Bladder microvascular endothelial cell (primary cell): ENCODE results near the gene NCAPD3. TPM values are rescaled to one million over a fixed set of nuclear protein-coding genes. Genes with fewer than 3 reads are reported as not detected.

ENCODE experiments used
- total RNA-seq: library from RNA; depleted of rRNA; stranded (reverse); fragments of >200 nt; gene quantifications from 2 replicates; pipeline ENCODE4 v1.2.3, GENCODE V29; 2014

The NCAPD3 gene
- 15.2 and 27.7 TPM in 2 replicates for total RNA-seq

GRCh38 chr11:134223836-134224709 lies at the start of gene NCAPD3, which contains the start of gene VPS26B:
NCAPD3 (minus strand) TSS chr11:134223967; CDS start chr11:134223926, 41 bp downstream.
VPS26B (plus strand) TSS chr11:134224671; CDS start chr11:134225123, 452 bp downstream.

GRCh38 chr11:134253188-134253993 lies 29.6 kb upstream of the NCAPD3 start, which contains the start of the genes ACAD8 and THYN1:
ACAD8 (plus strand) TSS chr11:134253568; CDS start chr11:134253601, 33 bp downstream.
THYN1 (minus strand) TSS chr11:134253352; CDS start chr11:134252882, 470 bp downstream.

Other genes starting within 250 kb of the NCAPD3 start
- 39.6 and 62.3 TPM in 2 replicates for gene JAM3, start 154.9 kb downstream of the NCAPD3 start, total RNA-seq
- 19.1 and 41.9 TPM in 2 replicates for gene VPS26B, start 704 bp upstream of the NCAPD3 start, total RNA-seq
- gene THYN1, start 29.4 kb upstream of the NCAPD3 start, total RNA-seq = 49.2 and 49.7 TPM in 2 replicates
- gene ACAD8, start 29.6 kb upstream of the NCAPD3 start, total RNA-seq = 19.4 and 23.9 TPM in 2 replicates
- gene GLB1L3, start 52.4 kb upstream of the NCAPD3 start, total RNA-seq = not detected in 2 replicates
- gene GLB1L2, start 108.0 kb upstream of the NCAPD3 start, total RNA-seq = 0.16 and 0.25 TPM in 2 replicates
- gene B3GAT1, start 188.3 kb upstream of the NCAPD3 start, total RNA-seq = not detected in 2 replicates